Stimulated activated CD8-positive, alpha-beta memory T cell treated with anti-CD3 and anti-CD28 coated beads, Interleukin-12 subunit alpha, Interleukin-12 subunit beta, amount 100 ng/mL, for 4 hours (primary cell): ENCODE results near the gene SPIRE1.
"Not testable (repeated sequence)": the region's sequence is repeated elsewhere in the genome, so short reads cannot be mapped to it uniquely, and the experiment has no call there.

Experiments
- DNase-seq: peaks from one replicate; pipeline ENCODE4 v3.0.0-alpha.2; 2020; ENCODE audit warnings: low read depth

The SPIRE1 gene

DNA sequence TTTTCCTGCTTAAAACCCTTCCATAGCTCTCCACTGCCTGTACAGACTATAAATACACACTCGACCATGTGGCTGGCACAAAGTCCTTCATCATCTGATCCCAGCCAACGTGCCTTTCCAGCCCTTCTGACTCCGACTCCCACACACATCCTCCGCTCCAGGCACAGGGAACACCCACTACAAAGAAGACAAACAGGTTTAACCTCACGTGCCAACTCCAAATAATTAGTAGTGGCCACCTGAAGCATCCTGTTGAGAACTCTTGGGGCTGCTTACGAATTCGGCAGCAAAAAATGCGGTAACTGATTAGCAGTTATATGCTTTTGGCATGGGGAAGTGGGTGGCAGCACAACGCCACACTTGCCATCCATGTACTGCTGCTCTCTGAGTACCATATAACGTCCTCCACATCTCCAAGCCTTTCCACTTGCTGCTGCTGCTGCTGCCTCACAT, 12.1 kb downstream of the SPIRE1 start:
- DNase-seq = no peak

DNA sequence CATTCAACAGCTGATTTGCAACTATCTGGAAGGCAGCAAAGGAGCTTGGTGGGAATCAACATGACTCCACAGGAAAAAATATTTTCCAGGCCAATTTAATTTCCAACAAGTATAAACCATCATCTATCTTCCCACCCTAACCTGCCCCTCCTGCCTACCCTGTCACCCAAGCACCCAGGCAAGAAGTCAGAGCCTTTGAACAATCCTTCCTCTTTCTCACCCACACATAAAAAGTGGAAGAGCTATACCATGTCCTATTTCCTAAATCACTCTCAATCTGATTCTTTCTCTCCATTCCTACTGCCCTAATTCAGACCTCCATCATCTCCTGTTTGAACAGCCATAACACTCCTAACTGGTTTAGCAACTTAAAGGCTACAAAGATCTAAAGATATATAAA, 12.7 kb downstream of the SPIRE1 start:
- DNase-seq = no peak

DNA sequence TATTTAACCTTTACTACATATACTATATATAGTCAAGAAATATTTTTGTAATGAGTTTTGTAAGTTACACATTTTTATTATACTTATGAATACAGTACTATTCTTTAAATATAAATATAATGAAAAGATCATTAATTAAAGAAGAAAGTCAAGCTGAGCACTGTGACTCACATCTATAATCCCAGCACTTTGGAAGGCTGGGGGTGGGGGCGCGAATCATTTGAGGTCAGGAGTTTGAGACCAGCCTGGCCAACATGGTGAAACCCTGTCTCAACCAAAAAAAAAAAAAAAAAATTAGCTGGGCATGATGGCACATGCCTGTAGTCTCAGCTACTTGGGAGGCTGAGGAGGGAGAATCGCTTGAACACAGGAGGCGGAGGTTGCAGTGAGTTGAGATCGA, 14.2 kb downstream of the SPIRE1 start:
- DNase-seq = not testable (repeated sequence)

DNA sequence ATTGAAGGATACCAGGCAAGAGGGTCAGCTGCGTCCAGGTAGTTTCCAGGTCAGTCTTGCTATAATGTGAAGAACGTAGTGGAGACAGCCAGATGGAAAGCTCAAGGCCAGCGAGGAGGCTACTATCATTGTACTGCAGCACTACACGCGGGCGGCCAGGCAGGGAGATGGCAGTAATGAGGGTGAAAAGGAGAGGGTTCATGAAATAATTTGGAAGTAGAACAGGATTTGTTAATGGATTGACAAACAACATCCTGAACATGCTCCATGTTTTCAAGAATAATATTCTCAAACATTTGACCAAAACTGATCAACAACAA, 17.1 kb downstream of the SPIRE1 start:
- no peak for DNase-seq

DNA sequence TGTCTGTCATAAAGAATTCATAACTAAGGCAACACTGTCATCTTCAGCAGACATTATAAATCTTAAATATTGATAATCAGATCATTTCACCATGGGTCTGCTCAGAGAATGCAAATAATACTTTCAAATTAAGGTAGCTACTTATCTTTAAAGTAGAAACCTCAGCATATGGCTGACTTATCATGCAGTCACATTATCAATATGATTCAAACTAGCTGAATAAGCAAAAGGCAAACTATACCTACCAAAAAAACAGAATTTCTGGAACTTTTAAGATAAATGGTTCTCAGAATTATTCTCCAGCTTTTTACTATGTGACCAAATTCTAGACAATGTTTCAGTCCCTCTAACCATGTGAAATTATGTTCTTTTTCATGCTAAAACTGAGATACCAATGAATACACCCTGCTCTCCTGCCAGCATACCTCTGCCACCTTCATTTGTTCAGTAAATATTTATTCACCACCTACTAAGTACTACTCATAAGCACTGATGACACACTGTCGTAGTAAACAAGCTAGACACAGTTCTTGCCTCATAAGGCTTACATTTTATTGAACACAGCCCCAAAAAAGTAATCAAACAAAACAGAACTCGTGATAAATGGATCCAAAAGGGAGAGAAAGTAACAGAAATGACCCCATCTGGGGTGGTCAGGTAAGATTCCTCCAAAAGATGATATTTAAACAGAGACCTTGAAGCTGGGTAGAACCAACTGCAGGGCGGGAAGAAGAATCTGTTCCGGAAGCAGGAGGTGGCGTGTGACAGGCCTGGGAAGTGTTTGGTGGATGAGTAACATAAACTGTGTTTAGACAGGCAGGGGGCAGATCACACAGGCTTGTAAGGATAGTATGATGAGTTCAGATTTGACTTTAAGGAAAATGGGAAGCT, 17.7 kb downstream of the SPIRE1 start:
- DNase-seq = no peak

DNA sequence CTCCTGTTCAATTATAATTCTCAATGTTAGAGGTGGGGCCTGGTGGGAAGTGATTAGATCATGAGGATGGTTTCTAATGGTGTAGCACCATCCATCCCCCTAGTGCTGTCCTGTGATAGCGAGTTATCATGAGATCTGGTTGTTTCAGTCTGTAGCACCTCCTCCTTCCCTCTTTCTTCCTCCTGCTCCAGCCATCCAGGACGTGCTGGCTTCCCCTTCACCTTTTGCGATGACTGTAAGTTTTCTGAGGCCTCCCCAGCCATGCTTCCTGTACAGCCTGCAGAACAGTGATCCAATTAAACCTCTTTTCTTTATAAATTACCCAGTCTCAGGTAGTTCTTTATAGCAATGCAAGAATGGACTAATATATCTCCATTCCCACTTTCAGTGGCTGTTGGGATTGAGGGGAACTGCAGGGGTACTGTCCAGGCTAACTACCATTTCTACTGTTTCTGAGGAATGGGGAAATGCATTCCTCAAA, 19.2 kb downstream of the SPIRE1 start:
- DNase-seq = no peak

DNA sequence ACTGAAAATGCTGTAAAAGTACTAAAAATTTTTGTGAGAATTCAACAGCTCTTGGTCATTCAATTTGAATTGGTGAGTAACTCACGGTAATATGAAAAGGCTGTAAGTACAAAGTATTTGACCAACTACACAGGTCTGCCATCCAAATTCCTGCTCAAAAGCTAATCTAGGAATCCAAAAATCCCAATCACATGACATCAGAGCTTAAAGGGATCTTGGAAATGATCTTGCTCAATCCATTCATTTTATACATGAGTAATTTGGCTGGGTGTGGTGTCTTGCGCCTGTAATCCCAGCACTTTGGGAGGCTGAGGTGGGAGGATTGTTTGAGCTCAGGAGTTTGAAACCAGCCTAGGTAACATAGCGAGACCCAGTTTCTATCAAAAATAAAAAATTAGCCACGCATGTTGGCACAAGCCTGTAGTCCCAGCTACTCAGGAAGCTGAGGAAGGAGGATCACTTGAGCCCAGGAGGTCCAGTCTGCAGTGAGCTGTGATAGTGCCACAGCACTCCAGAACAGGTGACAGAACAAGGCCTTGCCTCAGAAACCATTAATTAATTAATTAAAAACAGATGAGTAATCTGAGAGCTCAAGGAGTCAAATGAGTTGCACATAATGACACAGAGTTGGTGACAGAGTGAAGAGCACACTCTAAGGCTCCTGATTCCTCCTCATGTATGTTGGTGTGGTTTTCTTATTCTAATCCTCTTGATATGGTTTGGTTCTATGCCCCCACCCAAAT, 19.8 kb downstream of the SPIRE1 start:
- DNase-seq = no peak

DNA sequence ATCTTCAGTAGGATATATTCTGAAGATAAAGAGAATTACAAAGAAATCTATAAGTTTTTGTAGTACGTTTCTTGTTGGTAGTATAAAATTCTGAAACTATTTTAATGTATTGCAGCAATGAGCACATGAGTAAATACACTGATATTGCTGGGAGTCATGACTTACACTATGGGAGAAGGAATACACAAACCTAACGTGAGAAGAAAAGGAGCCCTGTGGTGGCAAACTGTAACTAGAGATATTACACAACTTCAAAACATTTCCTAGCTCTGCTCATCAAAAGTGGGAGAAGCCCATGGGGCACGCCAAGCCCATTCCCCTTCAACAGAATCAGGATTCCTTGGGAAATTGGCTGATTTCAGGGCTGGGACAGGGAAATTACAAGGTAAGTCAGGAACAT, 20.5 kb downstream of the SPIRE1 start:
- no peak for DNase-seq

DNA sequence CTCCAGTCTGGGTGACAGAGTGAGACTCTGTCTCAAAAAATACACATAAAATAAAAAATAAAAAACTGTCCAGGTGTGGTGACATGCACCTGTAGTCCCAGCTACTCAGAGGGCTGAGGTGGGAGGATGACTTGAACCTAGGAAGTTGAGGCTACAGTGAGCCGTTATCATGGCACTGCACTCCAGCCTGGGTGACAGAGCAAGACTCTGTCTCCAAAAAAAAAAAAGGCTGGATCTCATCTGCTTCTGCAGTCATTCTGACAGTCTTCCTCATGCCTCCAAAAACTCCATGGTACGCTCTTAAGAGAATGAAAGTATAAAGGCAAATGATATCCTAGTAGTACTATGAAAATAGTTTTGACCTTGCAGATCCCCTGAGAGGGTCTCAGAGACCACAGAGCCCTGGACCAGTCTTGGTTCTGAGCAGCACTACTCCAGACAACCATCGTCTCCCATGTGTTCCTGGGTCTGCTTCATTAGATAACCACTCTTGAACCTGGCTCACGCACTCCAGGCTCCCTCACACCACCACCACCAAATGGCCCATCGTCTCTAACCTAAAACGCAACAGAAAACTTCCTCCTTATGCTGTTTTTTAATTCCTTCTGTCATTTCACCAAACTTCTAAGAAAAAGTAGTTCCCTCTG, 26.0 kb downstream of the SPIRE1 start:
- no peak for DNase-seq

DNA sequence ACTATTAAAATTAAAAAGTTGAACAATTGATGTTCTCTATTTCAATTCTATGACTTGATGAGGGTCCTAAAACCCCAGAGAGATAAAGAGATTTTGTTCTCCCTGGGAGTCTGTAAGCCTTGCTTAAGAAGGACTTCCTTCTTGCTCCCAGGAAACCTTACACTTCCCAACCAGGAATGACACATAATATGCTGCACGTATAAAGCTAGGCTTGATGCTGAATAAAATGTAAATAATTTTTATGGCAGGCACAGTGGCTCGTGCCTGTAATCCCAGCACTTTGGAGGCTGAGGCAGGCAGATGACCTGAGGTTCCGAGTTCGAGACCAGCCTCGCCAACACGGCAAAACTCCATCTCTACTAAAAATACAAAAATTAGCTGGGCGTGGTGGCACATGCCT, 27.8 kb downstream of the SPIRE1 start:
- no peak for DNase-seq

DNA sequence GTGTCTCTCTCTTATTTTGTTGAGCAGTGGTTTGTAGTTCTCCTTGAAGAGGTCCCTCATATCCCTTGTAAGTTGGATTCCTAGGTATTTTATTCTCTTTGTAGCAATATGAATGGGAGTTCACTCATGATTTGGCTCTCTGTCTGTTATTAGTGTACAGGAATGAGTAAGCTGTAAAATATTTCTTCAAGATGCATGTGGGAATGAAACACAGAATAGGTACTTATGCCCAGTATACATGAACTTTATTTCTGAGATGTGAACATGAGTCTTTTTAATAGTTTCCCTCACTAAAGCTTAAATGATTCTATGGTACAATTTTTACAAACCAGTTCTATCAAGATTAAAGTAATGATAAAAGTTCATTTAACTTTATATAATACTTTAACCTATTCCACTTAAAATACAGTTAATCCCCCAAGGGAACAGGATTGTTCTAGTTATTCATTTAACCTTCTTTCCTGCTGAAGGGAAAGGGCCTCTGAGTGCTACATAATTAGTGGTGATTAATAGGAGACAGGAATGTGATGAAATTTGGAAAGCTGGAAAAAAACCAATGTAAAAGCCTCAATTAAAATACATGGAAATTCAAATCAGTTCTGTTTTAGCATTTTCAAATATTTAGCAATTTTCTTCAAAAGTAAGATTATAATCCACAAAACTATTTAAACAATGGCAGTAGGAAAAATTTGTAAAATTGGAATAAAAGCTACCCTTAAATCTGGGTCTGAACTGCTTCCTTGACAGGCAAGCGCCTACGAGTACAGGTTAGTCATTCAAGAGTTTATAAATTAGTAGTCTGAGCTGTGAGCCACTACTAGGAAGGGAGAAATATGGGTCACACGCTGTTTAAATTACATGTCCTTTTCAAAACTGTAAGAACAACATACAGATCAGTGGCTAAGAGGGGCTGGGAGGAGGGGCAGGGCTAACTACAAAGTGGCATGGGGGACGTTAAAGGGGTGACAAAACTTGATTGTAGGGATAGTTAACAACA, 28.9 kb downstream of the SPIRE1 start:
- no peak for DNase-seq

DNA sequence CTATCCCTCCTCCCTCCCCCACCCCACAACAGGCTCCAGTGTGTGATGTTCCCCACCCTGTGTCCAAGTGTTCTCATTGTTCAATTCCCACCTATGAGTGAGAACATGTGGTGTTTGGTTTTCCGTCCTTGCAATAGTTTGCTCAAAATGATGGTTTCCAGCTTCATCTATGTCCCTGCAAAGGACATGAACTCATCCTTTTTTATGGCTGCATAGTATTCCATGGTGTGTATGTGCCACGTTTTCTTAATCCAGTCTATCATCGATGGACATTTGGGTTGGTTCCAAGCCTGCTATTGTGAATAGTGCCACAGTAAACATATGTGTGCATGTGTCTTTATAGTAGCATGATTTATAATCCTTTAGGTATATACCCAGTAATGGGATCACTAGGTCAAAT, 30.7 kb downstream of the SPIRE1 start:
- not testable (repeated sequence) for DNase-seq

DNA sequence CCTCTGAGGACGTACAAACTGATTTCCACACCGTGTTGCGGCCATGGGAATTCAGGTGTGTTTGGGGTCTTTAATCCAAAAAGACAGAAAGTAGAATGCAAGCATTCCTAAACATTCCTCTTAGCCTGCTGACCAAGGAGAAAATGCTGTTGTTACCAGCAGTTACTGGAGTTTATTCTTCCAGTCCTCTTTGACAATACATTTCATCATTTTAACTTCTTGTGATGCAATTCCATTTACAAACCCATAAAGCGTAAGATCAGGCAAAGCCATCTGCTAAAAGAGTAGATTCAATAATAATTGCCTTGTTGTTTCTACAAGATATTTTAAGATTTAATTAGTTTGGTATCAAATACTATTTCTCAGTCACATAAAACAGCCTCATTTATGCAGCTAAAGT, 32.7 kb downstream of the SPIRE1 start:
- DNase-seq = no peak

DNA sequence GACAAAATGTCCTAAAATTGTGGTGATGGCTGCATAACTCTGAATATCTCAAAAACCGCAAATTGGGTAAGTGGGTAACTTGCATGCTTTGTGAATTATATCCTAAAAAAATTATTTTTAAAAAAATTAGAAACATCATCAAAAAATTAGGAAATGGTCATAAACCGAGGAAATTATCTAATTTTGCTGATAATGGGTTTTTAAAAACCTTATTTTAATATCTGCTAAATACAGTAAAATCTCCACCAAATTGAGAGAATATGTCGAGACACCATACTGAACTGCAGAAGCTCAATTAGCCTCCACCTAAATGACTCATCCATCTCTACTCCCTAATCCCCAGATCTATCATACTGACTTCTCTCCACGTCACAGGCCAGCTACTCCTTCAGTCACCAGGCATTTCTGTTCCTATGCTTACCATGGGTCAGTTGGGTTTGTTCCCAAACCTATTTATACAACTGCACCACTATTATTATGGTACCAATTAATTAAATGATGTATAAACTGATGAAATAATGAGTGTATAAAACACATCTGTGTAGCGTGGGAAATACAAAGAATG, 36.1 kb downstream of the SPIRE1 start:
- DNase-seq = no peak

DNA sequence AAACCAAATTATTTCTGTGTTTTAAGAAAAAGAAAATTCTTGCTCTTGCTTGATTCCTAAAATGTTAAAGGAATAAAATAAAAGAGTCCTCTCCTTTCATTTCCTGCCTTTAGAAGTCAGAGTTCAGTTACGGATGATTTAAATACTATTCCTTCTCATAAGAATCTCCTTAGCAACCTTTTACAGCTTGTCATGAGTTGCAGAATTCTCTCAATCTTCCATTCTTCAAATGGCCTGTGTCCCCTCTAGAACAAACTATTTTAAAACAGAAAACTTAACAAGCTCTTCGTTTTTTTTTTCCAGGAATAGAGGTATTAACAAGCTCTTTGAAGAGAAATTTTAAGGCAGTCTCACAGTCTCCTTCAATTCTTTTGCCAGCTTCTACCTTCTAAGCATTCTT, 42.2 kb downstream of the SPIRE1 start:
- DNase-seq = no peak

DNA sequence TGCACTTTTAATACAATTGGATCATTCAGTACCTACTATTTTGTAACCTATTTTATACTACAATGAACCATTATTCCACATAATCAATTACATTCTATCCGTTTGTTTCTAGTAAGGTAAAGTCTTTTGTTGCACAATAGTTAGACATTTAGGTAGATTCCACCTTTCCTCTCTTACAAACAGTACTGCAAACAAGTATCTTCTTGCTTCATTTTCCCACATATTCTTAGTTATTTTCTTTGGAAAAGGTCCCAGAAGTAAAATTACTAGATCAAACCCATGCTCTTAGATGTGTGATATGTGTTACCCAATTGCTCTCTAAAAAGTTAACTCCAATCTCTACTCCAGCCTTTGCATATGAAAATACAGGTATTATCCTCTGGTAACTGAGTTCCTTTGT, 49.6 kb downstream of the SPIRE1 start:
- no peak for DNase-seq

DNA sequence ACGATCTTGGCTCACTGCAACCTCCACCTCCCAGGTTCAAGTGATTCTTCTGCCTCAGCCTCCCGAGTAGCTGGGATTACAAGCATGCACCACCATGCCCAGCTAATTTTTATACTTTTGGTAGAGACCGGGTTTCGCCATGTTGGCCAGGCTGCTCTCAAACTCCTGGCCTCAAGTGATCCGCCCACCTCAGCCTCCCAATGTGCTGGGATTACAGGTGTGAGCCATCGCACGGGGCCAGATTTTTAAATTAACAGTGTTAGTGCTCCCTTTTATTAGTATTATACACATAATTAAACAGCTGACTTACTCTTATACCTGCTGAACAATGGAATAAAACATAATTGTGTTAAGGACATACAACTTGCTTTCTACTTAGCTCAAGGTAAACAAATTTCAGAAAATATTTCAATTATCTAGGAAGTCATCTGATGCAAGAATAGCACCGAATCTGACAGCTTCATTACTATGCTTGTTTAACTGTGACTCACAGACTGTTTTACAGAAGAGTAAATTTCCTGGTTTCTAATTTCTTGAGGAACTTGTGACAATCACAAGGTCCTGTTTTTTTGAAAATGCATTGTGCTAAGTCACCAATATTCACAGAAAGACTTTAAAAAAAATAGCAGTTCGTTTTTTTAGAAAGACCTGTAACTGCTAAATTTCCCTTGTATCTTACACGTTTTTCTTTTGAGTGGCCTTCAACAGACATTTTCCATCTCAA, 51.2 kb downstream of the SPIRE1 start:
- DNase-seq = no peak

DNA sequence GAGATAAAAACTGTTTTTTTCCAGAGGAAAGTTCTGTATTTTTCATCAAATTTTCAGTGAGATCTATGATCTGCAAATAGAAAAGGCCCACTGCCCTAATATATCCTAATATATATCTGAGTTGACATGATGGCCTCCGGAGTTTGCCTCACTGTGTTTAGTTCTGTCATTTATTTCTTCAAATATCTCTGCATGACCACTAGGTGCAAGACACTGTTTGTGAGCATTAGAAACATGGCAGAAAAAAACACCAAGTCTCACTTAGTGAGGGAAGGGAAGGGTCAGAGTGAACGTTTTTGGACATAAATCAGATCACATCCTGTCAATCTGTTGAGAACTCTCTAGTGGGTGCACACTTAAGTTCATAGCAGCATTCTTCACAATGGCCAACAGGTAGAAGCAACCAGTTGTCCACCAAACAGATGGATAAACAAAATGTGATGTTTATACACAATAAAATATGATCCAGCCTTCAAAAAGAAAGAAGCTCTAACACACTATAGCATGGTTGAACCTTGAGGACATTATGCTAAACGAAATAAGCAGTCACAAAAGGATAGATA, 53.4 kb downstream of the SPIRE1 start:
- DNase-seq = no peak

DNA sequence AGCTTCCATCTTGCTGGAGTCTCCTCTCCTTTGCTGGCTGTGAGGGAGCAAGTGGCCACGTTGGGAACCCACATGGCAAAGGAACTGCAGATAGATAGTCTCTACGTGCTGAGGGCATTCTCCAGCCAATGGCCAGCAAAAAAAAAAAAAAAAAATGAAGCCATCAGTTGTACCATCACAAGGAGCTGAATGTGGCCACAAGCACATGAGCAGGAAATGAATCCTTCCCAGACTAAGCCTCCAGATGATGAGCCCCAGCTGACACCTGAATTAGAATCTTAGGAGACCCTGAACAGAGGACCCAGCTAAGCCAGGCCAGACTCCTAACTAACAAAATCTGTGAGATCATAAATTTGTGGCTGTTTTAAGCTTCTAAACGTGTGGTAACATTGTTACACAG, 57.9 kb downstream of the SPIRE1 start:
- DNase-seq = no peak

DNA sequence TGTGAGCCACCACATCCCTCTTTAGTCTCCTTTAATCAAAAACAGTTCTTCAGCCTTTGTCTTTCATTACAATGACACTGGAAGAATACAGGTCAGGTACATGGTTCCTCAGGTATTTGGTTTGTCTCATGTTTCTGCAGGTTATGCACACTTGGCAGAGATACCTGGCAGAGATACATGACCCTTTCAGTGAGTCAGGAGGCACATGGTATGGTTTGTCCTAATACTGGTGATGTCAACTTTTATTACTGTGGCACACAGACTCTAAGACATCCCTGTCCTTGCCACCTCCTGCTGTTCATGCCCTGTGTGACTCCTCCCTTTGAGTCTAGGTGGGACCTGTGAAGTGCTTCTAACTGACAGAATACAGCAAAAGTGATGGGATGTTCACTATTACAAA, 58.4 kb downstream of the SPIRE1 start:
- no peak for DNase-seq
